Measurements from ENCODE around the gene PRSS38.
"Not testable (repeated sequence)": the region's sequence is repeated elsewhere in the genome, so short reads cannot be mapped to it uniquely, and the experiment has no call there.

The PRSS38 gene

DNA sequence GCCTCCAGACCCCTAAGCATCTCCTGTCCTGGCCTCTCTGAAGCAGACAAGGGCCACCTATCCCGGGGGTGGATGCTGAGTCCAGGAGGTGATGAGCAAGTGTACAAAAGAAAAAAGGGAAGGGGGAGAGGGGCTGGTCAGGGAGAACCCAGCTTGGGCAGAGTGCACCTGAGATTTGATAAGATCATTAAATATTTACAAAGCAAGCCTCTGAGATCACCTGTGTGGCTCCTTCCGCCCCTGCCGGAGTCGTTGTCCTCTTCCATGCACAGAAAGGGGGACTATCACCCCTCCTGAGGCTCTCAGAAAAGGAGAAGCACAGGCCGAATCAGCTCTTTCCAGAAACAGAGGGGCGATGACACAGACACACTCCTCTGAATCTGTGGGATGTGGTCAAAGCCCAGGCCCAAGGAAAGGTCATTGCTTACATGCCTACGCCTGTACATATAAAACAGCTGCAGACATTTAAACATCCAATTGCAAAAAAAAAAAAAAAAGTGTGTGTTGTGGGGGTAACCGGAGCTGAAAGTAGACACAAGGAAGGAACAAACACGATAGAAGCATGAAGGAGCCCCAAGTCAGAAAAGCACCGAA is 30.9 kb downstream of the PRSS38 start:
- FAIRE-seq, result no peak

DNA sequence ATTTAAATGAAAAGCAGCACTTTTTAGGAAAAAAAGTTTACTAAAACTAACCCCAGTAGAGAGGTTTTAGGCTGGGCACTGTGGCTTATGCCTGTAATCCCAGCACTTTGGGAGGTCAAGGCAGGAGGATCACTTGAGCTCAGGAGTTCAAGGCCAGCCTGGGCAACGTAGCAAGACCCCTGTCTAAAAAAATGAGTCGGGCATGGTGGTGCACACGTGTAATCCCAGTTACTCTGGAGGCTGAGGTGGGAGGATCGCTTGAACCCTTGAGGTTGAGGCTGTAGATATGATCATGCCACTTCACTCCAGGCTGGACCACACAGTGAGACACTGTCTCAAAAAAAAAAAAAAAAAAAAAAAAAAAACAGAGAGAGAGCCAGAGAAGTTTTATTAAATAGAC is 31.6 kb downstream of the PRSS38 start:
- FAIRE-seq, result not testable (repeated sequence)

DNA sequence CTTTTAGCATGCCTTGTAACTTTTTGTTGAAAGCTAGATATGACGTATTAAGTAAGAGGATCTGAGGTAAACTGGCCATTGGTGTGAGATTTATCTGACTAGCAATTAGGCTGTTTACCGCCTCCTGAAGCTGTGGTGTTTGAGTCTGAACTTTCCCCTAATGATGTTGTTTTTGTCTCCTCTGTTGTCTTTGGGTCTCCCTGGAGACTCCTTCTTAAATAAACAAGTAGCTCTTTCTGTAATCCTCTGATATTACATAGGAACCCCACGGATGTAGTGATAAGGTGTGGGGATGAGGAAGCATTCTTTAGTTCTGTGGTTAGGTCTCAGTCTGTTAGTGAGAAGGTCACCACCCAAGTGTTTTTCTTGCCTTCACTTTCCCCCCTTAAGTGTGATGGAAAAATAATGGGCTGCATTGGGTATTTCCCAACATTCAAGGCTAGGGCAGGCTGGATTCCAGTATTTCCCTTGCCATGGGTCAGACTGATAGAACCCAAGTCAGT is 33.0 kb downstream of the PRSS38 start:
- no peak for FAIRE-seq

DNA sequence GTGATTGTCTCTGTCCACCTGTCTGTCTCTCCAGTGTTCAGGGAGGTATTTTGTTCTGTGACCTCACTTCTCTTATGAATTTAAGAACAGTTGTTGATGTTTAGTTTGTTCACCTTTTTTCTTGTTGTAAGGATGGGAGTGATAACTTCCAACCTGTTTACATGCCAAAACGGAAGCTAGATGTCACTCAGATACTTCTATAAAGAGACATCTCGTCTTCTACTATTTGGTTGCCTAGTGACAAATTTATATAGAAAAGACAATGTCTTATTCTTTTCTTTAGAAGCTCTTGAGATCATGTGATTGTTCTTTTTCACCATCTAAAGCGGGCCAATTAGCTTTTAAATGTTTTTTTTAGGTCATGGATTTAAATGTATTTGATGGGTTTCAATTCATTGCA is 33.8 kb downstream of the PRSS38 start:
- no peak for FAIRE-seq

DNA sequence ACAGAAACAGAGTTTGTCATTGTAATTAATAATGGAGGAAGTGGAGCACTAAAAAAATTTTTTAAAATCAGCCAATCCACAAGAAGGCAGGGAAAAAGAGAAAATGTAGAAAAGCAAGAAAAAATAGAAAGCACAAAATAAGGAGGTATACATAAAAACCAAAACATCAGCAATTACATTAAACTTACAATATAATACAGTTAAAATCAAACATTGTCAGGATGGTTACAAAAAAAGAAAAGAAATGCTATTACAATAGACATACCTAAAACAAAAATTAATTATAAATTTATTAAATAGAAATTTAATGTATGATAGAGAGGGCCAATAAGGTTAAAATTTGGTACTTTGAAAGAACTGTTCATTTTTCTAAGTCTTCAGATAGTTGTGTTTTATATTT is 38.7 kb downstream of the PRSS38 start:
- FAIRE-seq, result peak; percentile 21

DNA sequence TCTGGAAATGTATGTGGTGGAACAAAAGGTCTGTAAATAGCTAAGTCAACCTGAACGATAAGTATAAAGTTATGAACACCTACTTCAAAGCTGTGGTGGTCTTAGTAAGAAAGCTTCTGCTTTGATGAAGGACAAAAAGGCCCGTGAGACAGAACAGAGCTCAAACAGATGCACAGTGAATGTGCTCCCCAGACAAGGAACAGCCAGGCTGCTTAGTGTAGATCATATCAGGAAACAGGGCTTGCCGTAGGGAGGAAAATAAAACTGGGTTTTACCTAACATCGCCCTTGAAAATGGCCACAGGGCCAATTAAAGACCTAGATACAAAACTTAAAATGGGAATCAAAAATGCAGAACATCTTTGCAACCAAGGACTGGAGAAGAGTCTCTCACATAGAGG is 40.2 kb downstream of the PRSS38 start:
- no peak for FAIRE-seq

DNA sequence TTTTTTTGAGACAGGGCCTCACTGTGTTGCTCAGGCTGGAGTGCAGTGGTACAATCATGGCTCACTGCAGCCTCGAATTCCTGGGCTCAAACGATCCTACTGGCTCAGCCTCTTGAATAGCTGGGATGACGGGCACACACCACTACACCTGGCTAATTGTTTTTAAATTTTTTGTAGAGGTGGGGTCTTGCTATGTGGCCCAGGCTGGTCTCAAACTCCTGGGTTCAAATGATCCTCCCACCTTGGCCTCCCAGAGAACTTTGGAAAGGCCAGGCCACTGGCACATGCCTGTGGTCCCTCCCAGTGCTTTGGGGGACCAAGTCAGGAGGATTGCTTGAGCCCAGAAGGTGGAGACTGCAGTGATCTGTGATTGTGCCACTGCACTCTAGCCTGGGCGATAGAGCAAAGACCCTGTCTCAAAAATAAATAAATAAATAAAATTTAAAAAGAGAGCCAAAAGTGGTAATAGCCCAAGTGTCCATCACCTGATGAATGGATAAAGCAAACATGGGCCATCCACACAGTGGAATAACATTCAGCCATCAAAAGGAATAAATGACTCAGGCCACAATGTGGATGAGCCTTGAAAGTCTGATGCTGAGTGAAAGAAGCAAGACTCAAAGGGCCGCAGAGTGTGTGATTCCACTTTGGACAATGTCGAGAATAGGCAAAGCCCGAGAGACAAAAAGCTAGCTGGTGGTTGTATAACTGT is 40.8 kb downstream of the PRSS38 start:
- no peak for FAIRE-seq

DNA sequence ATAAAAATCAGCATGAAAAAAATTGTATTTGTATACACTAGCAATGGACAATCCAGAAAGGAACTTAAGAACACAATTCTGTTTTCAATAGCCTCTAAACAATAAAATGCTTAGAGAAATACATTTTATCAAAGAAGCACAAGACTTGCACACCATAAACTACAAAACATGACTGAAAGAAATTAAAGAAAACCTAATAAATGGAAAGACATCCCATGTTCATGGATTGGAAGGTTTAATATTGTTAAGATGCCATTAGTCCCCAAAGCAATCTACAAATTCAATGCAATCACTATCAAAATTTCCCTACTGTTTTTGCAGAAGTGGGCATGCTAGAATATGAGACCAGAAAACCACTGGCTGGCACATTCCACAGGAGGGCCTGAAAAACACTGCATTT is 49.4 kb downstream of the PRSS38 start:
- FAIRE-seq, result no peak

DNA sequence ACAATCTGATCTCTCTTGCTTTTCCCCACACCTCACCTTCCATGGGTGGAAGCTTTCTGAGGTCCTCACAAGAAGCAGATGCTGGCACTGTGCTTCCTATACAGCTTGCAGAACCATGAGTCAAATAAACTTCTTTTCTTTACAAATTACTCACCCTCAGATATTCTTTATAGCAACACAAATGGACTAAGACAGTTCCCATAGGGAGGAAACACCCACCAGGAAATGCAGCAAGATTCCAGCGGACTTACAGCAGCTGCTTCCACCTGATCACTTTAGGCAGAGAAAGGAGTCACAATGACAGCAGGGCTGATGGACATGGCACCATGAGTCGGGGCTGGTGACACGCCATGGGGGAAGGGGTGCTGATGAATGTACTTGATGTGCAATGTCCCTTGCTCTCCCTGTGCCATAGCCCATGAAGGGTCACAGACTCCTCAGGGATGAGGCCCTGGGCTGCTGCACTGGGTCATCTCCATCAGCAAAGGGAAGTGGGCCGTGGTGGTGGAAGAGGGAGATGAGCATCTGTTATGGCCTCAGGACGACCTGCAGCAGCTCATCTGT is 53.9 kb downstream of the PRSS38 start:
- FAIRE-seq, result no peak

DNA sequence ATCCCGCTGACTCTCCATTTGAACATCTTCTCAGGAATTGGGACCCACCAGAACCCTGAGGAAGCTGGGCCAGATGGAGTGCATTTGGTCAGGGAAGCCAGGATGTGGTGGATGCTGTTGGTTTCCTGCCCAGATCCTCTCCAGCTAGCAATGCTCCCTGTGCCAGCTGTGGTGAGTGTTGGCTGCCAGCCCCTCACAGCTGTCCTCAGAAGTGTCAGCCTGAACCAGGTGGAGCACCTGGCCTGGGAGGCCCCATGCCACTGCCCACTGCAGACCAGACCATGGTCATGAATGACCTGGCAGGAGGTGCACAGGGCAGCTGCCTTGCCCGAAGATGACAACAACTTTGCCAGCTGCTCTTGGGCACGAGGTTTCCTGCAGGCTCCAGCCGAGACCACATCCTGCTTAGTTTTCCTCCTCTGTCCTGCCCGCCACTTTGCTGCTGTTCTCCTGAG is 54.4 kb downstream of the PRSS38 start:
- no peak for FAIRE-seq

DNA sequence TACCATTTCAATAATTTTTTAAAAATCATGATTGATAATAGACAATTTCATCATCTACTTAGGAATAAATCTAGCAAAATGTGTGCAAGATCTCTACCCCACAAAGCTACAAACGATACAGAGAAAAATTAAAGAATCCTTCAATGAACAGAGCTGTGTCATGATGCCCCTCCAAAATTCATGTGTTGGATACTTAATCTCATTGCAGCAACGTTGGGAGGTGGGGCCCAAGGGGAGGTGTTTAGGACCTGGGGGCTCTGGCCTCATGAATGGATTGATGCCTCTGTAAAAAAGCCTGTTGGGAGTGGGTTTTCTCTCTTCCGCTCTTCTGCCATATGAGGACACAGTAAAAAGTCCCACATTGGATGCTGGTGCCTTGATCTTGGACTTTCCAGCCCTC is 54.9 kb downstream of the PRSS38 start:
- no peak for FAIRE-seq

DNA sequence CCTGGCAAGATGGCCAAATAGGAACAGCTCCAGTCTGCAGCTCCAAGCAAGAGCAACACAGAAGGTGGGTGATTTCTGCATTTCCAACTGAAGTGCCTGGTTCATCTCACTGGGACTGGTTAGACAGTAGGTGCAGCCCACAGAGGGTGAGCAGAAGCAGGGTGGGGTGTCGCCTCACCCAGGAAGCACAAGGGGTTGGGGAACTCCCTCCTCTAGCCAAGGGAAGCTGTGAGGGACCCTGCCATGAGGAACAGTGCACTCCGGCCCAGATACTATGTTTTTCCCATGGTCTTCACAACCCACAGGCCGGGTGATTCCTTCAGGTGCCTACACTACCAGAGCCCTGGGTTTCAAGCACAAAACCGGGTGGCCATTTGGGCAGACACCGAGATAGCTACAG is 56.4 kb downstream of the PRSS38 start:
- not testable (repeated sequence) for FAIRE-seq

DNA sequence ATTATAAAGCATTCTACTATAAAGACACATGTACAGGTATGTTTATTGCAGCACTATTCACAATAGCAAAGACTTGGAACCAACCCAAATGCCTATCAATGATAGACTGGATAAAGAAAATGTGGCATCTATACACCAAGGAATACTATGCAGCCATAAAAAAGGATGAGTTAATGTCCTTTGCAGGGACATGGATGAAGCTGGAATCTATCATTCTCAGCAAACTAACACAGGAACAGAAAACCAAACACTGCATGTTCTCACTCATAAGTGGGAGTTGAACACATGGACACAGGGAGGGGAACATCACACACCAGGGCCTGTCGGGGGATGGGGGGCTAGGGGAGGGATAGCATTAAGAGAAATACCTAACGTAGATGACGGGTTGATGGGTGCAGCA is 62.3 kb downstream of the PRSS38 start:
- not testable (repeated sequence) for FAIRE-seq

DNA sequence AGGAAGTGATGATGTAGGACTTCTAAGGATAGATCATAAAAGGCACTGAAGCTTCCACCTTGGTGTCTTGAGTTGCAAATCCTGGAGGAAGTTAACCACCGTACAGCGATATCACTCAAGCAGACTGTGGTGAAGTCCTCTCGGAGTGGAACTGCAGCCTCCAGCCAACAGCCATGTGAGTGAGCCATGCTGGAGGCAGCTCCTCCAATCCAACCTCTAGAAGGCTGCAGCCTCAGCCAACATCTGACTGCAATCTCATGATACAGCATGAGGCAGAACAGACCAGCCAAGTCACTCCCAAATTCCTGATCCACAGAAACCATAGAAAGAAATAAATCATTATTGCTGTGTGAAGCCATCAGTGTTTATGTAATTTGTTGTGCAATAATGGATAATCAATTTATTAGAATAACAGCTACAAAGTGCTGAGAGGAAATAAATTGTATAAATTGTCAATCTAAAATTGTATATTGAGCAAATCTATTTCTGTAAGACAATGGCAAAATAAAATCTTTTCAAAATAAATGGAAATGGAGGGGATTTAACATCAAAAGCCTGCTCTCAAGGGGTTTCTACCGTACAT is 65.0 kb downstream of the PRSS38 start:
- FAIRE-seq, result no peak

DNA sequence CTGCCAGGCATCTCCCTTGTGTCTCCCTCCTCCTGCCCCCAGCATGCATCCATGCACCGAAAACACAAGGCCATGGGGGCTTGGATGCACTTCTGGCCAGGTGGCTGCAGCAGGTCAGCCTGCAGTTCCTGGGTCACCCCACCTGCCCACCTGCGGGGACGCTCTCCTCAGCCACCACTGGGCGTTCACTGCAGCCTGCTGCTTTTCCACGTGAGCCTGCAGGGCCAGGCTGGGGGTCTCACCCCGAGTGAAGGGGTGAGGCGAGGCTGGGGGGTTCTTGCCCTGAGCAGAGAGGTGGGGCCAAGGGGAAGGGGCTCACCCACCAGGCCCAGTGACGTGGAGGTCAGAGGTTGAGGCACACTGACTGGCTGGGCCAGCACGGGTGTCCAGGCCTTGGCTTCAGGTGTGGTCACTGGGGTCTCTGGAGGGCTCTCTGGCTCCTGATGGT is 67.6 kb downstream of the PRSS38 start:
- no peak for FAIRE-seq

DNA sequence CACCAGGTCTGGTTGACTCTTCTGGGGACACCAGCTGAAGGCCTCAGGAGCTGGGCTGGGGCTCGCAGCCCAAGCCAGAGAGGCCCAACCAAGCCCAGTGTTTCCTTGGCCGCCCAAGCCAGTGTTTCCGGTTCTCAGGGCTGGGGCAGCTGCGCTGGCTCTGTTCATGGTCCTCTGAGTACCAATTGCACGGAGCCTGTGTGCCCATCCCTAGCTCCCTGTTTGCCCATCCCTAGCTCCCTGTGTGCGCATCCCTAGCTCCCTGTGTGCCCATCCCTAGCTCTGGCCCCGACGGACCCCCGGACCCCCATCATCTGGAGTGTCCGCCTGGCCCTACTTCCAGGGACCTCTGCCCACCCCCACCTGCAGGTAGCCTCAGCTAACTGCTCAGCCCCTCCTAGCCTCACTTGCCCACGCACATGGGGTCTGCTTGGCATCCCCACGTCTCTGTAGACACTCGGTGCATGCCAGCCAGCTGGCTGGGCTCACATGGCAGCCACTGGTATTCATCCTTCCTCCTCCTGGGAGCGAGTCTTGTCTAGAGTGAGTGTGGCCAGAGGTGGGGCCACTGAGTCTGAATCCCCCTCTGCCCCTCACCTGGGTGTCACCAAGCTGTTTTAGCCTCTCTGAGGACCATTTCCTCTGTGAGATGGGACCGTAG is 68.3 kb downstream of the PRSS38 start:
- FAIRE-seq, result no peak

DNA sequence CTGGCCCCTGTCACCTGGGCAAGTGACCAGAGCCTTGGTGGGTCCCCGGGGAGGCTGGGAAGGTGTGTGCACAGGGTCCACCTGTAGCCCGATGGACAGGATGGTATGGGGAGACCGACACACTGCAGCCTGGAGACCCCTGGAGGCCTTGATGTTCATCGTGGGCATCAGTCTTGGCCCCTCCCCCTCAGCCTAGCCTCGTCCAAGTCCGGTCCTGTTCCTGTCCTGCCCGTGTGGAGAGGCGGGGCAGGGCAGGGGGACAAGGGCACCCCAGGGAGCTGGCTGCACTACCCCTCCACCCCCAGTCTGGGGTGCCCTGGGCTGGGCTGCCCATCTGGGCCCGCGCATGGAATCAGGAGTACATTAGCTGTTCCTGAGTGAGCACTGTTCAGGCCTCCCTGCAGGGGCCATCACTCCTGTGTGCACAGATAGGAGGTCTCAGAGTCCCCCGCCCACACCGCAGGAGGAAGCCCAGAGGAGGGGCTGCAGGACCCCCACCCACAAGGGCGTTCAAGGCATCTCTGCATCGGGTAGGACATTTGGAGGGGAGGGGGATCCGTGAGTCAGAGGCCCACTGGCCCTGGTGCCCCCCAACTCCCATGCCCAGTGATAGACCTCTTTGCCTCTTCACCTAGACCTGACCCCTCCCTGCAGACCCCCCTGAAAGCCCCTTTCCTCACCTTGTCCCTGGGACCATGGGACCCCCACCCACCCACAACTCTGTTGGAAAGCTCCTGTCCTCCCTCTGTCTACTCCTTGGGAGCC is 69.1 kb downstream of the PRSS38 start:
- FAIRE-seq, result no peak

DNA sequence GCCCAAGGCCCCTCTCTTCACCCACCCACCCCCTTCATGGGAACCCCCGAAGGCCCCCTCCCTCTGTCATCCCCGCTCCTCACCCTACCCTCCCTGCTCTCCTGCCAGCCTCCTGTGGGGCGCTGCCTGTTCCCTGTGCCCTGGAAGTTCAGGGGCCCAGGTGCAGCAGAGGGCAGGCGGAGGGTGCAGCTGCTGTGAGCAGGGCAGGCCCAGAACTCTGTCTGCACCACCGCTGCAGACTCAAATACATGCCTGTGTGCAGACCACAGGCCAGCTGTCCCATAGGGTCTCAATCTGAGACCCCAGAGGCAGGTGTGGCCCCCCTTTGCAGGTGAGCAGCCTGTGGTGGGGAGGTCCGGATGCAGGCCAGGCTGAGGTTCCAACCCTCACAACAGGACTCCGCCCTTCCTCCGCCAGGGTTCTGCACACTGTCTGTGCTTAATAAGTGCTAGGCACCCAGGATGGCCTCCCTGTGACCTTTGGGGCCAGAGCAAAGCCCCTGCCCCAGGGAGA is 69.7 kb downstream of the PRSS38 start:
- FAIRE-seq, result no peak

DNA sequence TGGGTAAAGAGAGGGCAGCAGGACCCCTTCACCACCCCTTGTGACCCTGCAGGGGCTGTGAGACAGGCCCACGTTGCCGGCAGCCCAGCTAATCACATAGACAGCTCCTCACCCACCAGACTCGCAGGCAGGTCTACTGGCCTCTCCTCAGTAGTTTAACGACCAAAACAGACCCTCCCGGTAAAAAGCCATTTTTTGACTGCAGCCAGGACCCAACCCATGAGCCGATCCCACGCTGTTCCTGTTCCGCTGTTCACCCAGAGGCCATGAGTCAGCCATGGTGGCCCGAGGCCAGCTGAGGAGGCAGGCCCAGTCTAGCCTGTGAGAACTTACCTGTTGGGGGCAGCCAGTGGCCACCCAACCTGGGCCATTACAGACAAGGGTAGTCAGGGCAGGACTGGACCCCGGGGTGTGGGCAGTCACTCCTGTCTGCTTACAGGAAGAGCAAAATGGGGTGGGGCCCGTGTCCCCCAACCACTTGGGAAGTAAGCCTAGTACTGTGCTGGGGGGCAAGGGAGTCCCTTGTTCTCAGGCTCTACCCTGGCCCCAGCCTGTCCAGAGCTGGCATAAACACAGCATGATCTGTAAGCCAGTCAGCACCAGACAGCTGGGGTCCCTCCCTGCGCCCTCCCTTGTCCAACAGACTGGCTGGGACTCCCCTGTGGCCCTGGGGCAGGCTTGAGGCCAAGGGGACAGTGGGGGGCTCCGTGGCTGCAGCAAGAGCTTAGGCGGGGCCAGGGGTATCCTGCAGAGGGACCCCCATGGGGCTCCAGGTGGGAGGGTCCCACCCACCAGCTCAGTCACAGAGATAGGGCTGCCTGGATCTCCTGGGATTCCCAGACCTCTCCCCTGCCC is 70.4 kb downstream of the PRSS38 start:
- FAIRE-seq, result no peak

DNA sequence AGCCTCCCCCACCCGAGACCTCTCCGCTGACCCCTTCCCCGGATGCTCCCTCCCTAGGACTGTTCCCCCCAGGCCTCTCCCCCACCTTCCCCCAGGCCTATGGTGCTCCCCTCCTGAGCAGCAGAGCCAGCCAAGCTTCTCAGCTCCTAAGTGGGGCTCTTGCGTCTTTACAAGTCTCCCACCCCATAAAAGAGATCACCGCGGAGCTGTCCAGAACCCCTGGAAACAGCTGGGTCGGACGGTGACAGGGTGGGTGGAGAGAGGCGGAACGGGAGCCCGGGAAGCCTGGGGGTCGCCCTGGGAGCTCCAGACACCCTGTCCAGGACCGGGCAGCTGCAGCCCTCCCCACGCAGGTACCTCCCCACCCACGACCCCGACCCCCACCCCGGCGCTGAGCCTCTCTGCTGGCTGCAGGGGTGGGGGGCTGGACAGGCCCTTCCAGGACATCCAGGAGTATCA is 71.1 kb downstream of the PRSS38 start:
- FAIRE-seq, result no peak

Measured in endometrium (tissue), 2 donors.